ENCODE results near the gene SBNO2. TPM values are rescaled to one million over a fixed set of nuclear protein-coding genes. Genes with fewer than 3 reads are reported as not detected.

Gene SBNO2
- total and polyA plus RNA-seq, 9 of the 15 experiments (the other 6 are each of a cell fraction or from before 2014, with no cell fraction given), result 0.01 to 46.2 (median 6.7) TPM

DNA sequence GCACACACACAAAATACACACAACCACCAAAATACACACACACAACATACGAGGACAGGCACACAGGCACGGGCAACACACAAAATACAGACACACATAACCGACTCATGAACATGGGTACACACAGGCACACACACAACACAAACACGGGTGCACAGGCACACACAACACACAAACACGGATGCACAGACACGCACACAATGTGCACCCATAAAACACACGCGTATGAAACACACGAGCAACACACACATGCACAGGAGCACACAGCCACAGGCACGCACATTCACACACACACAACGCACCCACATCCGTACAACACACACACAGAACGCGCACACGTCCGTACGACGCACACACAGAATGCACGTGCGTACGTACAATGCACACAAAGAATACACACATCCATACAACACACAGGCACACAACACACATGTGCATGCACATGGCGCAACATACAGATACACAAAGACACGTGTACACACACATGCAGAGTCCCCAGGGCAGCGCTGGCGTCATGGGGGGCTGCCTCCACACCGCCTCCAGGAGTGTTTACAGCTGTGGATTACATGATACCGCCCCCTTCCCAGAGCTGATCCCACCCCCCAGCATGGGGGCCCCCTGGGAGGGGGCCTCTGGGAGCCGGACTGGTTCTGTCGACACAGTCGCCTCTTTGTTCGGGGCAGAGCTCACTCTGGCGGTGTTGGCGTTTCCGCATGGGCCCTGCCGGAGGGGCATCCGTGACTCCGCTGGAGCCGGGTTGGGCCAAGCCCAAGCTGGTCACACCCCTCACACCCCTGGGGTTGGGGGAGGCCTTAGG is 2.9 kb downstream of the SBNO2 start:
- Histone ChIP-seq H3K9ac (ENCODE audit: insufficient read depth in 1 of 2, low read depth in 2 of 2, low read length in 2 of 2) (peak overlapping the region in 1 of 2 experiments; percentile 98; a peak in 2 of 4 replicates), H3K4me2 (ENCODE audit: insufficient read depth, low read length) (peak overlapping the region; percentile 48), H3K27ac (ENCODE audit: extremely low read depth, low read depth, low read length) (no peak overlapping the region; the same call in 2 of the 3 replicates), H3K79me2 (ENCODE audit: control insufficient read depth, insufficient read depth, low read length) (peaks cover 79% of the 10 kb centered on the region), H3K4me3 (no peak overlapping the region), H3K36me3 (ENCODE audit: control insufficient read depth, insufficient read depth, low read length) (peaks cover 49% of the 10 kb centered on the region; the same call in 2 of the 3 replicates), H3K9me3 (replicated peaks; ENCODE audit: control insufficient read depth, insufficient read depth, low read depth, low read length) (no peaks in the 10 kb centered on the region), H4K20me1 (replicated peaks; ENCODE audit: control insufficient read depth, insufficient read depth, low read length) (peaks cover 12% of the 10 kb centered on the region), H3K27me3 (ENCODE audit: control insufficient read depth in 2 of 2, insufficient read depth in 2 of 2, low read length in 2 of 2) (no peaks in the 10 kb centered on the region), H3K9me1 (ENCODE audit: control insufficient read depth, insufficient read depth, low read length) (no peaks in the 10 kb centered on the region), H2AFZ (ENCODE audit: low read depth, low read length) (no peak overlapping the region), H3K4me1 (replicated peaks in 1 of 2; ENCODE audit: control insufficient read depth in 2 of 2, insufficient read depth in 2 of 2, low read length in 2 of 2) (peaks cover 33 to 89% of the 10 kb centered on the region in 2 experiments)
- FAIRE-seq, result peak; percentile 19
- in situ Hi-C loops (cut with MboI), result no loop called here
- intact Hi-C loops (cut with micrococcal nuclease), result no loop called here
- TF ChIP-seq KDM1A (IDR thresholded peaks at IDR 0.05), result peak in 1 of 2 experiments; percentile 81; a peak in 2 of 4 replicates
- TF ChIP-seq OTX1 (CRISPR knock-in tag; IDR thresholded peaks at IDR 0.05), result 0 out of 2 replicates have a peak, but pooled peaks have one; percentile 6
- no peak for TF ChIP-seq ZNF184 (CRISPR knock-in tag; IDR thresholded peaks at IDR 0.05)
- peak; percentile 41; the same call in 1 of the 2 replicates for TF ChIP-seq STAT5A (IDR thresholded peaks at IDR 0.05; ENCODE audit: borderline replicate concordance, low read length)
- TF ChIP-seq PURB (CRISPR knock-in tag; IDR thresholded peaks at IDR 0.05; ENCODE audit: low read depth), result no peak
- TF ChIP-seq PHF20 (IDR thresholded peaks at IDR 0.05; ENCODE audit: partially characterized antibody), result peak; percentile 32
- no peak for TF ChIP-seq RHOXF2B (CRISPR knock-in tag; conservative IDR thresholded peaks at IDR 0.05)
- TF ChIP-seq ZNF263 (CRISPR knock-in tag; IDR thresholded peaks at IDR 0.05; ENCODE audit: borderline replicate concordance), result 0 out of 2 replicates have a peak, but pooled peaks have one; percentile 5
- TF ChIP-seq TAF7 (tag; IDR thresholded peaks at IDR 0.05), result 0 out of 2 replicates have a peak, but pooled peaks have one; percentile 31
- peak; percentile 41; the same call in 1 of the 2 replicates for TF ChIP-seq POLR2A (conservative IDR thresholded peaks at IDR 0.05)
- TF ChIP-seq, protein P1, sequence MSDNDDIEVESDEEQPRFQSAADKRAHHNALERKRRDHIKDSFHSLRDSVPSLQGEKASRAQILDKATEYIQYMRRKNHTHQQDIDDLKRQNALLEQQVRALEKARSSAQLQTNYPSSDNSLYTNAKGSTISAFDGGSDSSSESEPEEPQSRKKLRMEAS (CRISPR knock-in tag; IDR thresholded peaks at IDR 0.05), result peak; percentile 37
- TF ChIP-seq SUPT5H (IDR thresholded peaks at IDR 0.05), result peak; percentile 52; the same call in 1 of the 2 replicates
- 0 out of 2 replicates have a peak, but pooled peaks have one; percentile 12 for TF ChIP-seq CEBPB (tag; IDR thresholded peaks at IDR 0.05)
- BruUV-seq (replicated peaks), result no TSS peak
- 87% methylated on average over 24 of the region's 38 CpGs for WGBS (ENCODE audit: insufficient coverage, low coverage, missing lambda C conversion rate)
- ChIA-PET POLR2A (no interaction called here), CTCF (ENCODE audit: low intra/inter-chr PET ratio) (no interaction called here)
- no peak for DNase-seq (ENCODE audit: extremely low read depth in 1 of 4, low spot score in 3 of 4)
- no peak for ATAC-seq
